Activated effector memory CD4-positive, alpha-beta T cell treated with Interleukin-2 at 50 U/mL for 16 hours (primary cell): ENCODE data around the gene CD79B.

Experiments used
- DNase-seq: peaks from one replicate; pipeline ENCODE4 v3.0.0-alpha.2; 2020

CD79B gene

DNA sequence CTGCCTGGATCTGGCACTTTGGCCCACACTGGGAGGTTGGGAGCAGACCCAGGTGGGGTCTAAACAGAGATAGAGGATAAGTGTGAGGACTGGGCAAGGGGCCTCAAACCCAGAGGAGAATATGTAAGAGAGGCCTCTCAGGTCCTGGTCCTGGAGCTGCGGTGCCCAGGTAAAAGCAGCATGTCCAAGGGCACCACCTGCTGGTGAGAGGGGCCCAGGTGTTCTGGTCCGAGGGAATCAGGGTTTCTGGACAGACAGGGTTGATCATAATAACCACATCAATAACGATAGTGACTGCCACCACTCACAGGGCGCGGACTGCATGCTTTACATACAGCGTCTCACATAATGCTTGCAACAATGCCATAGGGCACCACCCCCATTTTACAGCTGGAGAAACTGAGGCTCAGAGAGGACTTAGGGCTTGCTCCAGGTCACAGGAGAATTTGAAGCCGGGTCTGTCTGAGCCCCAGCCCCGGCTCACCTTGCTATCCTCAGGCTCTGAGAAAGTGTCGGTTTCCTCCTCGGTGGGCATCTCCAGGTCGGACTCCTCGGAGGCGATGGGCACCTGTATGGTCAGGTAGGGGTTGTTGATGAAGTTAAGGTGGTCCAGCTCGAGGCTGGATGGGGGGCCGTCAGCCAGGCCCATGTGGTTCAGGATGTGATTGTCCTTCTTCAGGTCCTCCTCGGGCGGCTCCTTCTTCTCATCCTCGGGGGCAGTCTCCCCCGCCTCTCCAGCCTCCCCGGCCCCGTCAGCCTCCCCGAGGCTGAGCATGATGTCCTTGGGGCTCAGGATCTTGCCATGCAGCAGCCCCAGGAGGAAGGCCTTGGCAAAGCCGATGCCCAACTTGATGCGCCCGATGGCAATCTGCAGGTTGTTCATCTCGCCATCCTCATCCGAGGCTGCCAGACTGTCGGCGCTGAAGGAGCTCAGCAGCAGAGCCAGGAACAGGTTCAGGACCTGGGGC is 19.1 kb upstream of the CD79B start:
- no peak for DNase-seq

DNA sequence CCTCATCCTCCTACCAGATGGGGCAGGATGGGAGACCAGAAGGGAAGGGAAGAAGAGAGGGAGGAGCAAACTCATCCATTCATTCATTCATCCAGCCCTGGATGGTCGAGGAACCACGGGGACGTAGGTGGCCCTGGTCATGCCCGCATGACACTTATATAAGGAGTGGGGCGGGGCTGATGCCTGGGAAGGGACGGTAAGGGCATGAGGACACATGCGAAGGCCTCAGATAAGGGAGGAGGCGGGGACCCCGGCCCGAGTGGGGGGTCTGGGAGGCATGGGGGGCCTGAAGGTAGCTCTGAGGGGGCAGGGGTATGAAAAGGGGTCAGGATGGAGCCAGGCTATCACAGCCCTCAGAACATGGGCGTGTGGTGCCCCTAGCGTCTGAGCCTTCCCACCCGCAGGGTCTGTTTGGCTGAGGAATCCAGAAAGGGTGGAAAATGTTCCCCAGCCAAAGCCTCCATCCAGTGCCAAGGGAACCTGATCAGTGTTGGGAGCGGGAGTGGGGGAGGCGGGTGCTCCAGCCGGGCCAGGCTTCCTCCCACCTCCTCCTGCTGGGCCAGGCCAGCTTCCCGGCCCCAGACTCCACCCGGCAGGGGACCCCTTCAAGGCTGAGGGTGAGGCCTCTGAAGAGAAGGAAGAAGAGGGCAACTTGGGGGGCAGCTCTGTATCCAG is 17.6 kb upstream of the CD79B start:
- DNase-seq, result no peak

DNA sequence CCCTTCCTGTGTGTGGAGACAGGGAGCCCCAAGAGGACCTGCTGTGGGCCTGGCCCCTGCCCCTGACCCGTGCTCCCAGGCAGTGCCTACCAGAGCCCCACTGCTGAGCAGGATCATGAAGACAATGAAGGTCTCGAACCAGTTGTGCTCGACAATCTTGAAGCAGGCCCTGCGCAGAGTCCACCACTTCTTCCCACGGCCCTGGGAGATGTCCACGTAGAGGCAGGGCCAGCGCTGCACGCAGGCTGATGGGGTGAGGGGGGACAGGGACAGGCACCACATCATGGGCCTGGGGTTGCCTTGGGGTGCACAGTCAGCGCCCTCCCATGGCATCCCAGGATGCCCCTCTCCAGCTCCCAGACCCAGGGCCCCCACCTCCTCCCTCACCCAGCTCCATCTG is 16.4 kb upstream of the CD79B start:
- DNase-seq, result no peak

DNA sequence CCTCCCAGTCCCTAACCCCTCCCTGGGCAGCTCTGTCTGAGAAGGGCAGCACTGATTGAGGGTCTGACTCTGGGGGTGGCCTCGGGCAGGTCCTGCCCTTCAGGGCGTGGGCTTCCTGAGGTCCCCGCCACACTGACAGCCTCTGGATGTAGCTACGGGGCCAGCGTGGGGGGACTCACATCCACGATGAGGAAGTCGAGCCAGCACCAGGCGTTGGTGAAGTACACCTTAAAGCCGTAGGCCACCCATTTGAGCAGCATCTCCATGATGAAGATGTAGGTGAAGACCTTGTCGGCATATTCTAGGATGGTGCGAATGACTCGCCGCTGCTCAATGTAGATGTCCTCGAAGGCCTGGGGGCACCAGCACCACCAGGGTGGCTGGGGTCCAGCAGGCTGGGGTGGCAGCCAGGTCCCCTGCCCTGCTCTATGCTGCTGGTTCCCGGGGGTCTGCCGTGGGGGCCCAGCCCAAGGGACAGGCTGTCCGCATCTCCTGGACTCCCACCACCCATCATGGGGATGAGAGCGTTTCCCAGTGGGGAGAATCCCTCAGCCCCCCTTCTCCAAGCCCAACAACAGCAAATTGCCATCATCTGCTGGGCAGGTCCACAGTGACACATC is 15.7 kb upstream of the CD79B start:
- DNase-seq, result no peak

DNA sequence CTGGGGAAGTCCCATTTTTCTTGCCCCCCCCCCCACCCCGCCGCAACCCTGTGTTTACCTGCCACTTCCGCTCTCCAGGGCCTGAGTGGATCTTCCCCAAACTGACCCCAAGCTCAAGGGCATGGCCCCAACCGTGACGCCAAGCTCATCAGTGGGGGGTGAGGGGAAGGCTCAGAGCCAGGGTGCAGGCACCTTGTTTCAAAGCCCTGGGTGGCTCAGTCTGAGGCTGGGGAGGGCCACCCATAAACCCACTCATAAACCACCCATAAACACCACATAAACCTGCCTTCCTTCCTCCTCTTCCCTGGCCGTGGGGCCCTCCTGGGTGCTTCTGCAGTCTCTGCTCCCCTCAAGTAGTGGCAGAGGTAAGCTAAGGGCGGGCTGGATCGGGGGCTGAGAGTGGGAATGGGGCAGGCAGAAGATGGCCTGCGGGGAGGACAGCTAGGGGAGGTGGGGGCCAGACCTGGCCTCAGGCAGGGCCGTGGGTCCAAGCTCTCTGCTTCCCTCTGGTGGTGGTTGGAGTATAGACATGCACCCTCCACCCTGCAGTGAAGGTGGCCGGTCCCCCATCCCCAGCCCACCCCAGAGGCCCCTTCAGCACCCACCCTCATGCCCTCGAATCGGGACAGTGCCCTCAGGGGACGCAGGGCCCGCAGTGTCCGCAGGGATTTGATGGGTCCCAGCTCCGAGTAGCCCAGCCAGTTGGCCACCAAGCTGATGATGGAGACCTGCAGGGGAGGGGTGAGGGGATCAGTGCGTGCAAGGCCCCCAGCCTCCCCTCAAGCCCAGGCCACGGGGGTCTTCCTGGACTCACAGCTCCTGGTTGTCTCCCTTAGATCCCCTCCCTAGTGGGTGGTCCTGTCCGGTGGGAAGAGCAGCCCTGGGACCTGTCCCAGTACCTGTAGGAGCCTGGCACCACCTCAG is 14.6 kb upstream of the CD79B start:
- peak; percentile 33 for DNase-seq

DNA sequence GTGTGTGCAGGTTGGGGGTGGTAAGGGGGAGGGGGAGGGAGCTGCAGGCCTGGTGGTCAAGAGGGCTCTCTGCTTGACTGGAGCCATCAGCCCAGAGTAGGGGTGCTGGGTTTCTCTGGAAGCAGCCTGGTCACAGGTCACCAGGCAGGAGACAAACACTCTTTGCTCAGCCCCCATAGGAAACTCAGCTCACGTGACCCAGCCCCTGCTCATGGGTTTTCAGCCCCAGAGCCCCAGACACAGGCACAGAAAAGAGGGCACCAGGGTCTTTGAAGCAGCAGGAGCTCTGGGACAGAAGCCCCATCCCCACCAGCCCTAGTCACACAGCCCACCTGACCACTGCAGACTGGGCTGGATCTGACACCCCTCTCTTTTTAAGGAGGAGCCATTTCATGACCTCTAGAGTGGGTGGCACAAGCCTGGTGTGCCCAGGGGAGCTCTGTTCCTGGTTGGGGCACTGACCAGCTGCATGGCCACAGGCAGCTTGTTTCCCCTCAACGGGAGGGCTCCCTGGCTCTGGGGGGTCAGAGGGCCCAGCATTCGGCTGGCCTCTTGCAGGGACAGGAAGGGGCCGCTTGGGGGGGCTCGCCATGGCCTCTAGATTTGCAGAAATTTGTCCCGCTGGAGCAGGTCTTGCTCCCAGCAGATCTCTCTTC is 13.8 kb upstream of the CD79B start:
- no peak for DNase-seq

DNA sequence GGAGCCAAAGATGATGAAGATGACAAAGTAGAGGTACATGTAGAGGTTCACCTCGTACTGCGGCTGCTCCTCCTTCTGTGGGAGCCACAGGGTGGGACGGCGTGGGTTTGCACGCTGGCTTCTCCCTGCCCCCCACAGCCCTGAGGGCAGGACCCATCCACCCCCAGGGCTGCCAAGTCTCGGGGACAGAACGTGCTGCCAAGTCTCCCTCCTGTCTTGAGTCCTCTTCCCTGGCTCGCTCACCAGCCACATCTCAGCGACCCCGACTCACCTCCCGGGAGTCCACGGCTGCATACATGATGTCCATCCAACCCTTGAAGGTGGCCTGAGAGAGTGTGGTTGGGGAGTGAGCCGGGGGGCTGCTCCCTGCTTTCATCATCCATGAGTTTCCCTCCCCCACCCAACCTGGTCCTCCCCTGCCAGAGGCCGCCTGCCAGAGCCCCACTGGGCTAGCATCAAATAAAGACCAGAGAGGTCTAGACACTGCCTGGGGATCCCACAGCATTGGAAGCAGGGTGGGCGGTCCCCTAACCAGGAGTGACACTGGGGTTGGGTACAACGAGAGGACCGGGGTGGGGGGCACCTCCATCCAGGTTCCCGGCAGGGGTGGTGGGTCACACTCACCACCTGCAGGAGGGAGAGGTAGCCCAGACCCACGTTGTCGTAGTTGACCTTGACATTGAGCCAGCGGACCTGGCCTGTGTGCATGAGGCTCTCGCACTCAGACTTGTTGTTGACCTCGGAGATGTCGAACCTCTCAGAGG is 12.8 kb upstream of the CD79B start:
- DNase-seq, result no peak

DNA sequence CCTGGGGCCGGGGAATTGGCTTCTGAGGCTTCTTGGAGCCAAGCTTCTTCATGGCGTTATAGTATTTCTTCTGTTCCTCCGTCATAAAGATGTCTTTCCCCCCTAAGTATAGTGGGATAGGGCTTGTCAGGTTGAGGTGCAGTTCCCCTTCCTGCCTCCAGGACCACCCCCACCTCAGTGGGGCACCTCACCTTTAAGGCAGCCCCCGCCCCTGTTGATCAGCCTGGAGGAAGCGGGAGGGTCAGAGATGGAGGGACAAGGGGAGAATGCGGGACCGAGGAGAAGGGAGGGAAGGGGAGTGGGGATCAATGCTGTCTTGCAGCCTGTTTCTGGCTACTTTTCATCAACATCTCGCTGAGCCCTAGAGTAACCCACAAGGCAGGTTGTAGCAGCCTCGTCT is 11.6 kb upstream of the CD79B start:
- DNase-seq, result no peak

DNA sequence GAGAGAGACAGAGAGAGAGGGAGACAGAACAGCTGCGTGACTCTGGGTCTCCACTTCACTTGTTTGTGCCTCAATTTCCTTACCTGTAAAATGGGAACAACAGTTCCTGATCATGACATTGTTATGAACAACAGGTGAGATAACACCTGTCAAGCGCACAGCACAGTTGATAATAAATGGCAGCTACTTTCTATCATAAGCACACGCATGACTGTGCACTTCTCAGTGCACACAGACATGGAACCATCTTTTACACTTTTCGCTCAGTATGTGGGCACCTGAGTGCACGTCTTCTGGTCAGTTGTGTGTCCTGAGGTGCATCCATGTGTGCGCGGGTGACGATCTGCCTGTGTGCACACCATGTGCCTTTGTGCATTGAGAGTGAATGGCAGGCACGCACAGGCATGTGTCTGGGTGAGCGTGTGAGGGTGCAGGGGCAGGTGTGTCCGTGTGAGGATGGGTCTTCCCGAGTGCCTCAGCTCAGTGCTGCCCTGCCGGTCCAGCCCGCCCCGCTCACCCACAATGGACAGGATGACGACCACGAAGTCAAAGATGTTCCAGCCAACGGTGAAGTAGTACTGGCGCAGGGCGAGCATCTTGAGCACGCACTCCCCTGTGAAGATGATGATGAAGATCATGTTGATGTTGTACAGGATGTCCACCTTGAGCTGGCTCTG is 10.3 kb upstream of the CD79B start:
- DNase-seq, result no peak

DNA sequence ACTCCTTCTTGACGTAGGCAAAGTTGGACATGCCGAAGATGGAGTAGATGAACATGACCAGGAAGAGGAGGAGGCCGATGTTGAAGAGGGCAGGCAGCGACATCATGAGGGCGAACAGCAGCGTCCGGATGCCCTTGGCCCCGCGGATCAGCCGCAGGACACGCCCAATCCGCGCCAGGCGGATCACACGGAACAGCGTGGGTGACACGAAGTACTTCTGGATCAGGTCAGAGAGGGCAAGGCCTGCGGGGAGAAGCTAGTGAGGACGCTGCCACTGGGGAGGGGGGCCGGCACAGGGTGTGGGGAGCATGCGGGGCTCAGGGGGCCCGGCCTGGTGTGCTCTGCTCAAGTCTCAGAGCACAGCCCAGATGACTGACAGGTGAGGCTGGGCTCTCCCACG is 9.6 kb upstream of the CD79B start:
- no peak for DNase-seq

DNA sequence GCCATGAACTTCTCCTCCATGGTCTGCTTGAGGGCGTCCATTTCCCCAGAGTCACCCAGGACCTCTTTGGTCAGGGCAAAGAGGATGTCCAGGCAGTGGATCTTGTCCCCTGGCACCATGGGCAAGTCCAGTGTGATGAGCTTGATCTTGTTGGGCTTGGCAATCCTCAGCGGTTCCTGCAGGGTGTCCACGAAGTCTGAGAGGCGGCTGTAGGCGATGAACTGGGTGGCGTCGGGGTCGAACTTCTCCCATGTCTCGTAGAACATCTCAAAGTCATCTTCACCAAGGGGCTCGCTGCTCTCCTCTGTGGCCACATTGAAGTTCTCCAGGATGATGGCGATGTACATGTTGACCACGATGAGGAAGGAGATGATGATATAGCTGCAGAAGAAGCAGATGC is 9.0 kb upstream of the CD79B start:
- DNase-seq, result no peak

DNA sequence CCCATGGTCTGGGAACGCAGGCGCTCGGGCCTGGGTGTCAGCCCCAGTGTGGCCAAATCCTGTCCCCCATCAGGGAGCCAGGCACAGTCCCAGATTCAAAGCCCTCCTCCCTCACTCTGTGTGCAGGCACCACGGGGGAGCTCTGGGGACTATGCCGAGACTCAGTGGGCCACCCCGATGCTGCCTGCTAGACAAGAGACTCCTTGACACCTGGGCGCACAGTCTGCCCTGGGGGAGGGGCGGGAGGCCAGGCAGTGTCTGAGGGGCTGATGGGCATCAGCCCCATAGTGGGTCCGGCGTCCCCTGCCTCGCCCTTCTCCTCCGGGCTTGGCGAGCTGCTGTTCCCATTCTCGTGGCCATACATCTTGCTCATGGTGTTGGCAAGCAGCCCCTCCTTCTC is 8.5 kb upstream of the CD79B start:
- DNase-seq, result no peak

DNA sequence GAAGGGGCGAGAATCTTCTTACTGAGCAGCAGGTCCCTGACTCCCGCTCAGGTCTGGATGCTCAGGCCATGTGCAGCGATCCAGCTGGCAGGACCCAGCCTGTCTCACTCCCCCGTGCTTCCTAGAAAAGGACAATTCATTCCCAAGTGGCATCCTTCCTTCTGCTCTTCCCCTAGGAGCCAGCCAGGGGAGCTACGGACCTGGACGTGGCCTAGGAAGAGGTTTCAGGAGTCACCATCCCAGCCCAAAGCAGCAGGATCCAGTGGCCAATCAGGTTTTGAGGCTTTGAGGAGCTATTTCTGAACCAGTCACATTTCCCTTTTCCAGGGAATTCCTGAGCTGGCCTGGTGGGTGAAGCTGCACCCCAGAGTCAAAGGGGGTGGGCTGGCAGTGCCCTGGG is 7.8 kb upstream of the CD79B start:
- DNase-seq, result no peak

DNA sequence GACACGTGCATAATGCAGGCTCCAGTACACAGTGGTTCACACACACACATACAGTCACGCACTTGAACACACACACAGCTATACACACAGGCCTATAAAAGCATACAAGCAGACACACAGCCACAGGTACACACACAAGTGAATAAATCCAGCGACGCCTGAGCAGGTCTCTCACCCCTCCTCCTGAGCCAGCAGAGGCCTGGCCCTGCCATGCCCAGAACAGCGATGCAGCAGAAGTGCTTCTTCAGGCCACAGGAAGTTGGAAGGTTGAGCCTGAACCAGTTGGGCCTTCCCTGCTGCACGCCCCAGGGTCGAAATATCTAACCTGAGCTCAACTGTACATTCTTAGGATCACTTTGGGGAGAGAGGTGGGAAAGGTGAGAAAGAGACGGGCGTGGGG is 7.3 kb upstream of the CD79B start:
- no peak for DNase-seq

DNA sequence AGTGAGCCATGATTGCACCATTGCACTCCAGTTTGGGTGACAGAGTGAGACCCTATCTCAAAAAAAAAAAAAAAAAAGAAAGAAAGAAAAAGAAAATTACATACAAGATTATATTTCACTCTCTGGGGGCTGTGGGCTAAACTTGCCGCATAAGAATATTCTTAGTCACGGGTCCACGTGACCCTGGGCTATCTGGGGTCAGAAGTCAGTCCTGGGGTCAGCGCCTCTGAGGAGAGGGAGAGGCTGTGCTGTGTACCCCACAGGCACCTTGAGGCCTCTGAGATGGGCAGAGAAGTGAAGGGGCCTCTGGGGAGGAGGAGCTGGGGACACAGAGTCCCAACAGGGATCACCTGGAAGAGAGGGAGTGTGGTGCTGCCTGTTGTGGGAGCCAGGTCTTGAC is 5.8 kb upstream of the CD79B start:
- no peak for DNase-seq

DNA sequence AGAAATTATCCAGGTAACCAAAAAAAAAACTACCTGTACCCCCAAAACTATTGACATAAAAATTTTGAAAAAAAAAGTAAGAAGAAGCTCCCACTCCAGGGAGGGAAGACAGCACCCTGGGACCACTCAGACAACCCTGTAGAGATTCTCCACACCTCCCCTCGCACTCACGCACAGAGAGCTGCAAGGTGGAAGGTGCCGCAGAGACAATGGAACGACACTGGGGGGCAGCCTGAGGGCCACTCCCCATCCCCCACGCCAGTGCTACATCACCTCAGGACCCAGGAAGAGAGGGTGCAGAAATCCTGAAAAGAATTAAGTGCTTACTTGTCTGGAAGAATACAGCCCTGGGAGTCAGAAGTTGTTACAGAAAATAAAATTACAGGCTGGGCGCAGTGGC is 5.2 kb upstream of the CD79B start:
- no peak for DNase-seq

DNA sequence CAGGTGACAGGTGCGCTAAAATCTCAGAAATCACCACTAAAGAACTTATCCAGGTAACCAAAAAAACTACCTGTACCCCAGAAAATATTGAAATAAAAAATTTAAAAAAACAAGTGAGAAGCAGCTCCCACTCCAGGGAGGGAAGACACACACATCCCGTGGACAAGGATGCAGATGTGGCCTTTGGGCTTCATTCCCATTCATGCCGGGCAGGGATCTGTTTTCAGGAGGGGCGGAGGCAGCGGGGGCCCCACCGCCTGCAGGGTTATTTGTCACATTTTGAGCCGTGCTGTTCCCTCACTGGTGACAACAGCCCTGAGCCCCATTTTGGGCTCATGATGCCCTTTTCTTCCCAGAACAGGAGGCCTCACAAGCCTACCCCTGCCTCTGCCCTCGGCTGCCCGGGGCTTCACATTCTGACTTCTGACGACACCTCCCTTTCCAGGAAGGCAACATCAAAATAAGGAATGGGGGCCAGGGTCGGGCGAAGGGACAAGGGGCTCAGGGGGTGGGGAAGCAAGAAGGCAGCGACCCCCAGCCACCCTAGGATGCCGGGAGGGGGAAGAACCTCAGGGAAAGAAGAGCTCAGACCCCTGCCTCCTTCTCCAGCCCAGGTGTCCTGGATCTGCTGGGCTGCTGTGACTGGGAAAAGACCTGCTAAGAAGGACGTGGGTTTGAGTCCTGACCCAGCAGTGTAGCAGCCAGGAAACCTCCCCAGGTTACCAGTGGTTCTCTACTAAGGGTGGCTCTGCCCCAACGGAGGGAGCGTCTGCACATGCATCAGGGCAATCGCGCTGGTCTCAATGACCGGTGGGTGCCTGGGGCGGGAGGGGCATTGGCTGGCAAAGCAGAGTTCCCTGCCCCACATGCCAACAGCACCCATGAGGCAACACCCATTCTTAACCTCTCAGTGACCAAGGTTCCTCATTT is 2.3 kb upstream of the CD79B start:
- DNase-seq, result no peak

DNA sequence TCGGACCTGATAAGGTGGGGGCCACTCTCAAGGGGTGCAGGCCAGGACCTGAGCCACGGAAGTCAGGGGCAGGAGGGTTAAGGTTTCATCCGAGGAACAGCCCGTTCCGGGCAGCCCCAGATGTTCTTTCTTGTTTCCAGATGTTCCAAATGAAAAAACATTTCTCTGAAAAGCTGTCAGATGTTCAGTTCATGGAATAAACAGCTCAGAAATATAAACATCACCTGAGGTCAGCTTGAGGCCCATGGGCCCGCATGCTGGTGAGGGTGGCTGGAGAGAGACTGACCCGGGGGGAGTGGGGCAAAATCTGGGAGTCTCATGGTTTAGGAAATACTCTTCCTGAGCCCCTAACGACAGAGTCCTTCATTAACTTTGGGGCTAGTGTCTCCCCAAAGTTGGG is 1.5 kb upstream of the CD79B start:
- DNase-seq, result no peak

DNA sequence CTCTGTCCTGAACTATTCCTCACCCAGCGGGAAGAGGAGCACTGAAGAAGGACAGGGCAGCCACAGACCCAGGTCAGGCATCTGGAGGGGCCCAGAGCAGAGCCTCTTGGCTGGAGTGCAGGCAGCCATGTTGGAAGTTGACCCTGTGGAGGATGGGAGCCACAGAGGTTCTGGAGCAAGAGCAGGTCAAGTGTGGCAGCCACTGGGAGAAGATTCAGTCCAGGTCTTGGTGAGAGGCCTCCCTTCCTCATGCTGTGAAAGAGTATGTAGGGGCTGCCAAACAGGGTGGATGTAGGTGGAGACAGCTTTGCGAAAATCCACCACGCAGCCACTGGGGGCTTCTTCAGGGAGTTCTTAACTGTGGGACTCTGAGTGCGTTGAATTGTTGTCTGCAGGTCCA is 590 bp upstream of the CD79B start:
- DNase-seq, result no peak
